Loucy (cell line): ENCODE results near the gene SLC43A3.

Source experiments
- H2AFZ ChIP-seq: fragments of 200-600 bp; sonication (generic); 2 replicates; pipeline ENCODE4 v1.6.0; 2016; ENCODE audit warnings: antibody characterized with exemption, mild to moderate bottlenecking, low read length, moderate library complexity
- H3F3A ChIP-seq: fragments of 200-600 bp; 2 replicates; pipeline ENCODE4 v1.6.0; 2016; ENCODE audit warnings: antibody characterized with exemption, low read depth, mild to moderate bottlenecking
- H3K27me3 ChIP-seq: fragments of 200-600 bp; sonication (generic); 2 replicates; pipeline ENCODE4 v1.6.1; 2014; ENCODE audit warnings: low read length, mild to moderate bottlenecking; ENCODE audit not compliant: insufficient read depth, poor library complexity, severe bottlenecking
- H3K36me3 ChIP-seq: fragments of 200-600 bp; sonication (generic); 2 replicates; pipeline ENCODE4 v1.6.1; 2016; ENCODE audit warnings: low read length; ENCODE audit not compliant: insufficient read depth
- H3K4me1 ChIP-seq: fragments of 200-600 bp; sonication (generic); 2 replicates; pipeline ENCODE4 v1.5.1; 2014; ENCODE audit warnings: low read length, mild to moderate bottlenecking; ENCODE audit not compliant: insufficient read depth, poor library complexity, severe bottlenecking
- H3K4me2 ChIP-seq: fragments of 200-600 bp; sonication (generic); 2 replicates; pipeline ENCODE4 v1.6.0; 2014; ENCODE audit warnings: antibody characterized with exemption, low read length, low read depth, mild to moderate bottlenecking; ENCODE audit not compliant: poor library complexity, severe bottlenecking
- H3K4me3 ChIP-seq: fragments of 200-600 bp; sonication (generic); 2 replicates; pipeline ENCODE4 v1.5.1; 2014; ENCODE audit warnings: low read length, mild to moderate bottlenecking, mixed read lengths; ENCODE audit not compliant: poor library complexity, severe bottlenecking
- H3K79me2 ChIP-seq: fragments of 200-600 bp; sonication (generic); 2 replicates; pipeline ENCODE4 v1.6.1; 2014; ENCODE audit warnings: low read length; ENCODE audit not compliant: insufficient read depth
- H3K9ac ChIP-seq: fragments of 200-600 bp; sonication (generic); 2 replicates; pipeline ENCODE4 v1.6.0; 2014; ENCODE audit warnings: mild to moderate bottlenecking, low read depth, low read length, moderate library complexity; ENCODE audit not compliant: poor library complexity, severe bottlenecking
- H3K9me2 ChIP-seq: fragments of 200-600 bp; sonication (generic); replicated peaks from 2 replicates; pipeline ENCODE4 v1.6.1; 2016; ENCODE audit warnings: low read depth, low read length, mixed read lengths
- H3K9me3 ChIP-seq: fragments of 200-600 bp; sonication (generic); 2 replicates; pipeline ENCODE4 v1.6.1; 2014; ENCODE audit warnings: mild to moderate bottlenecking, antibody characterized with exemption, low read length, low read depth; ENCODE audit not compliant: insufficient read depth
- H4K20me1 ChIP-seq: fragments of 200-600 bp; sonication (generic); 2 replicates; pipeline ENCODE4 v1.6.0; 2014; ENCODE audit warnings: antibody characterized with exemption, low read length, mild to moderate bottlenecking; ENCODE audit not compliant: insufficient read depth, poor library complexity, severe bottlenecking
- EZH2phosphoT487 ChIP-seq: fragments of 200-600 bp; IDR thresholded peaks from 2 replicates; pipeline ENCODE4 v1.6.1; 2018; ENCODE audit warnings: antibody characterized with exemption, mild to moderate bottlenecking, moderate library complexity, borderline replicate concordance
- TF ChIP-seq, protein P1 (sequence below): fragments of 200-600 bp; sonication (generic); conservative IDR thresholded peaks from 2 replicates; pipeline ENCODE4 v1.5.1; 2014; ENCODE audit warnings: mild to moderate bottlenecking, antibody characterized with exemption, low read length

SLC43A3 gene

DNA sequence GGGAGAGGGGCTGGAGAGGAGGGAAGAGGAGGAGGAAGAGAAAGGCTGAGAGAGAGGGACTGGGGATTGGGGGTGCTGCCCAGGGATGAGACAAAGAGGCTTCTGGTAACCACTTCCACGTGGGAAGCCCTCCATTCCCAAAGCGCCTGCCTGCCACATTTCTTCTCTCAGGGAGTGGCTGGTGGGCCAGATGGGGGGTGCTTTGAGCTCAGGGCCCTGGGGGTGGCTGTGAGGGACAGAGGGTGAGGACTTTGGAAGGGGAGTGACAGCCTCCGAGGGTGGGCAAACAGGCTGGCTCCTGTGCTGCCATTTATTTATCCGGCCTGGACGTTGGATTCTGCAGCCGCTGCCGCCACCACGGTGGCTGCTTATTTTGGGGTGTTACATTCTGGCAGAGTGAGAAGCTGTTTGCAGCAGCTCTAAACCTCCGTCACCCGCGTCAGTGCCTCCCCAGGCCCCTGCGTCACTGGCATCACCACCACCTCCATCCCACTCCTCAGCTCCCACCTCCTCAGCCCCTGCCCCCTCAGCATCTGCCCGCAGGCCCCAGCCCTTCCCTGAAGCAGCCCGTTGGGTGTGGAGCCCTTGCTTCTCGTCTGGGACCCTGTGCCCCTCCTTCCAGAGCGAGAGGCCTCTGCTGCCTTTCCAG is 35.0 kb upstream of the SLC43A3 start:
- H3K9ac ChIP-seq: no peak overlapping the region
- peak overlapping the region; percentile 79 for H3K4me3 ChIP-seq
- peak overlapping the region; percentile 83 for H3K4me2 ChIP-seq

GRCh38 chr11:57460758-57461749 is 34.1 kb upstream of the SLC43A3 start:
- no peaks in the 10 kb centered on the region for H3K9me2 ChIP-seq
- H3K4me3 ChIP-seq: peak overlapping the region; percentile 79
- H3K9me3 ChIP-seq: no peaks in the 10 kb centered on the region
- peaks cover 44% of the 10 kb centered on the region for H3K4me1 ChIP-seq
- no peaks in the 10 kb centered on the region for H4K20me1 ChIP-seq
- TF ChIP-seq, protein P1, sequence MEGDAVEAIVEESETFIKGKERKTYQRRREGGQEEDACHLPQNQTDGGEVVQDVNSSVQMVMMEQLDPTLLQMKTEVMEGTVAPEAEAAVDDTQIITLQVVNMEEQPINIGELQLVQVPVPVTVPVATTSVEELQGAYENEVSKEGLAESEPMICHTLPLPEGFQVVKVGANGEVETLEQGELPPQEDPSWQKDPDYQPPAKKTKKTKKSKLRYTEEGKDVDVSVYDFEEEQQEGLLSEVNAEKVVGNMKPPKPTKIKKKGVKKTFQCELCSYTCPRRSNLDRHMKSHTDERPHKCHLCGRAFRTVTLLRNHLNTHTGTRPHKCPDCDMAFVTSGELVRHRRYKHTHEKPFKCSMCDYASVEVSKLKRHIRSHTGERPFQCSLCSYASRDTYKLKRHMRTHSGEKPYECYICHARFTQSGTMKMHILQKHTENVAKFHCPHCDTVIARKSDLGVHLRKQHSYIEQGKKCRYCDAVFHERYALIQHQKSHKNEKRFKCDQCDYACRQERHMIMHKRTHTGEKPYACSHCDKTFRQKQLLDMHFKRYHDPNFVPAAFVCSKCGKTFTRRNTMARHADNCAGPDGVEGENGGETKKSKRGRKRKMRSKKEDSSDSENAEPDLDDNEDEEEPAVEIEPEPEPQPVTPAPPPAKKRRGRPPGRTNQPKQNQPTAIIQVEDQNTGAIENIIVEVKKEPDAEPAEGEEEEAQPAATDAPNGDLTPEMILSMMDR: no peak
- no peak for TF ChIP-seq EZH2phosphoT487
- no peaks in the 10 kb centered on the region for H3K79me2 ChIP-seq
- no peaks in the 10 kb centered on the region for H3K27me3 ChIP-seq
- peak overlapping the region; percentile 75 for H2AFZ ChIP-seq
- H3F3A ChIP-seq: no peaks in the 10 kb centered on the region
- peak overlapping the region; percentile 83 for H3K4me2 ChIP-seq
- no peaks in the 10 kb centered on the region for H3K36me3 ChIP-seq
- peak overlapping the region; percentile 64 for H3K9ac ChIP-seq

More for the DNA sequence above, 35.0 kb upstream of the SLC43A3 start:
- Histone ChIP-seq H3K27me3 (no peaks in the 10 kb centered on the region), H3K36me3 (no peaks in the 10 kb centered on the region), H4K20me1 (no peaks in the 10 kb centered on the region), H3K79me2 (no peaks in the 10 kb centered on the region), H3K9me3 (no peaks in the 10 kb centered on the region), H3K4me1 (peaks cover 44% of the 10 kb centered on the region), H2AFZ (no peak overlapping the region), H3K9me2 (no peaks in the 10 kb centered on the region), H3F3A (no peaks in the 10 kb centered on the region)
- TF ChIP-seq EZH2phosphoT487: no peak
- TF ChIP-seq, protein P1: no peak

- peaks cover 44% of the 10 kb centered on the region for H3K4me1 ChIP-seq
- peak within 1 kb of the TSS; percentile 64 for H3K9ac ChIP-seq
Observed at GRCh38 chr11:57460022-57460757, 33.3 kb upstream of the SLC43A3 start, which contains the start of gene RTN4RL2. Gene RTN4RL2, plus strand, starts transcription at chr11:57460528. Its CDS starts 338 bp downstream, at chr11:57460866.

More at GRCh38 chr11:57460022-57460757, 33.3 kb upstream of the SLC43A3 start, which contains the start of gene RTN4RL2:
- Histone ChIP-seq H3K36me3 (no peaks in the 10 kb centered on the region), H3F3A (no peaks in the 10 kb centered on the region), H3K27me3 (no peaks in the 10 kb centered on the region), H4K20me1 (no peaks in the 10 kb centered on the region), H3K9me2 (no peaks in the 10 kb centered on the region), H3K4me3 (peak within 1 kb of the TSS; percentile 79), H2AFZ (peak within 1 kb of the TSS; percentile 75), H3K4me2 (peak within 1 kb of the TSS; percentile 83), H3K9me3 (no peaks in the 10 kb centered on the region), H3K79me2 (no peaks in the 10 kb centered on the region)
- no peak for TF ChIP-seq EZH2phosphoT487
- TF ChIP-seq, protein P1: peak; percentile 34; the same call in 1 of the 2 replicates
